ENCODE data around the gene KCTD10. TPM values are rescaled to one million over a fixed set of nuclear protein-coding genes. Genes with fewer than 3 reads are reported as not detected.

Gene KCTD10
- total and polyA plus RNA-seq, 2 experiments from 2014 or later: 64.5 to 102 TPM

DNA sequence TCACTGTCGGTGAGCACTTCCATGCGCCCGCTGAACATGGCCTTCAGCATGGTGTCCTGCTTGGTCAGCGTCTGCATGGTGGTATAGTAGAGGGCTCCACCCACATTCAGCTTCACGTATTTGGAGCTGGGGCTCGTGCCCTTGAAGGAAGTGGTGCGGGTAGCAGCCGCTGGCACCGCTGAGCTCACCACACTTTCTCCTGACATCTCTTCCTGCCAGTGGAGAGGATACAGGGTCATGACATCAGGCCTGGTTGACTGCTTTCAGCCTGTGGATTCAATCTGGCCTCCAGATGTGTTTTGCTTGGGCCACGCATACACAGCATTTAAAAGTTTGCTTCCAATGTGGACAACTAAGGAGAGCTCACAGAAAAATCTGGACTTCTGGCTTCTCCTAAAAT, 7.6 kb downstream of the KCTD10 start:
- peaks cover 6% of the 10 kb centered on the region for H3K36me3 ChIP-seq
- TF ChIP-seq, protein P1, sequence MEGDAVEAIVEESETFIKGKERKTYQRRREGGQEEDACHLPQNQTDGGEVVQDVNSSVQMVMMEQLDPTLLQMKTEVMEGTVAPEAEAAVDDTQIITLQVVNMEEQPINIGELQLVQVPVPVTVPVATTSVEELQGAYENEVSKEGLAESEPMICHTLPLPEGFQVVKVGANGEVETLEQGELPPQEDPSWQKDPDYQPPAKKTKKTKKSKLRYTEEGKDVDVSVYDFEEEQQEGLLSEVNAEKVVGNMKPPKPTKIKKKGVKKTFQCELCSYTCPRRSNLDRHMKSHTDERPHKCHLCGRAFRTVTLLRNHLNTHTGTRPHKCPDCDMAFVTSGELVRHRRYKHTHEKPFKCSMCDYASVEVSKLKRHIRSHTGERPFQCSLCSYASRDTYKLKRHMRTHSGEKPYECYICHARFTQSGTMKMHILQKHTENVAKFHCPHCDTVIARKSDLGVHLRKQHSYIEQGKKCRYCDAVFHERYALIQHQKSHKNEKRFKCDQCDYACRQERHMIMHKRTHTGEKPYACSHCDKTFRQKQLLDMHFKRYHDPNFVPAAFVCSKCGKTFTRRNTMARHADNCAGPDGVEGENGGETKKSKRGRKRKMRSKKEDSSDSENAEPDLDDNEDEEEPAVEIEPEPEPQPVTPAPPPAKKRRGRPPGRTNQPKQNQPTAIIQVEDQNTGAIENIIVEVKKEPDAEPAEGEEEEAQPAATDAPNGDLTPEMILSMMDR (IDR thresholded peaks at IDR 0.05; ENCODE audit: low read depth, low read length): no peak
- no peak for DNase-seq (ENCODE audit: low read depth in 1 of 2, low spot score in 1 of 2)
- no peak overlapping the region for H3K4me3 ChIP-seq
- H3K9me3 ChIP-seq (ENCODE audit: low read depth): no peaks in the 10 kb centered on the region
- peaks cover 43% of the 10 kb centered on the region for H3K4me1 ChIP-seq (ENCODE audit: low read depth)
- H3K27me3 ChIP-seq: no peaks in the 10 kb centered on the region
- H3K27ac ChIP-seq: peak overlapping the region; percentile 100

DNA sequence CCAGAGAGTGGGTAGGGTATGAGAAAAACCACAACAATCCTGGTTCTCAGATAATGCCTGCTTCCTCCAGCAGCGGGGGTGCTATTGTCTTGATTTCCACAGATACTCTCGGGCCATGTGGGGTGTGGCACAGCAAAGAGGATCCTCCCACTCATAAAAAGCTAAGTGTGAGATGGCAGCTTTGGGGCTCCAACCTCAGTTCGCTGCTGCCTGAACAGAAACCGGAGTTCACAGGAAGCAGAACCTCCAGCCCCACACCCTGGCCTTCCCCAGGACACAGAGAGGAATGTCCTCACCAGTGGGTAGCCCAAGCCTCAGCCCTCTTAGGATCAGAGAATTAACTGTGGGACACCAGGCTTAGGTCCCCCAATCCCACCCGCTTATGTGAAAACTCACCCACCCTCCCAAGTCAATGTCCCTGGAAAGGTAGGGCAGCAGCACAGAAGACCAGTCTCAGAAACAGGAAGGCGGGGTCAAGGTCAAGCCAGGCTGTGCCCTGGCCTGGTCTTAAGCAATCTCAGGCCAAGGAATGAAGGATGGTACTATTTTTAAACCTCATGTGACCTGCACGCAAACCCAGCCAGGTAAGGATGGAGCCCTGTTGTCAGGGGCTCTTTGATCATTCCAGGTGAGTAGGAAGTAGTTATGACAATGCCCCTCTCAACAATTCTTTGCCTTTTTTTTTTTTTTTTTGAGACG, 9.0 kb downstream of the KCTD10 start:
- Histone ChIP-seq H3K9me3 (ENCODE audit: low read depth) (no peaks in the 10 kb centered on the region), H3K27me3 (no peaks in the 10 kb centered on the region), H3K36me3 (peaks cover 6% of the 10 kb centered on the region), H3K27ac (peak overlapping the region; percentile 100), H3K4me3 (no peak overlapping the region), H3K4me1 (ENCODE audit: low read depth) (peaks cover 52% of the 10 kb centered on the region)
- DNase-seq (ENCODE audit: low read depth in 1 of 2, low spot score in 1 of 2): peak in 1 of 2 donors; percentile 36
- TF ChIP-seq, protein P1 (IDR thresholded peaks at IDR 0.05; ENCODE audit: low read depth, low read length): no peak

DNA sequence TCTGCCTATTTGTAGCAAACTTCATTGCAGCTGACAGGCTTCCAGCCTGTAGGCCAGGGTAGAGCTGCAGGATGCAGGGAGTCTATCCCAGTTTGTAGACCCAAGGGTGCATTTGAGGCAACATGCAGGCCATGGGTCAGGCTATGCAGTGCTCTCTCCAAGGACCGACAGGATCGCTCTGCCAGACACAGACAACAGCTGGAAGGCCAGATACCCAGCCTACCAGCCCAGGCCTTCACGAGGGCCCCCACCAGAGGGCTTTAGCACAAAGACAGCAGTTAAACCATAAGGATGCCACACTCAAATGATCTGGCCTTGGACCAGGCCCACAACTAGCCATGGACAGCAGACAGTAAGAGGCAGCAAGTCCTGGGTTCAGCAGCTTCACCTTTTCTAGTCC, 10.3 kb downstream of the KCTD10 start:
- DNase-seq (ENCODE audit: low read depth in 1 of 2, low spot score in 1 of 2): no peak
- H3K36me3 ChIP-seq: peaks cover 10% of the 10 kb centered on the region
- TF ChIP-seq, protein P1 (IDR thresholded peaks at IDR 0.05; ENCODE audit: low read depth, low read length): no peak
- H3K9me3 ChIP-seq (ENCODE audit: low read depth): no peaks in the 10 kb centered on the region
- no peaks in the 10 kb centered on the region for H3K27me3 ChIP-seq
- H3K27ac ChIP-seq: peak overlapping the region; percentile 100
- peaks cover 64% of the 10 kb centered on the region for H3K4me1 ChIP-seq (ENCODE audit: low read depth)
- no peak overlapping the region for H3K4me3 ChIP-seq

DNA sequence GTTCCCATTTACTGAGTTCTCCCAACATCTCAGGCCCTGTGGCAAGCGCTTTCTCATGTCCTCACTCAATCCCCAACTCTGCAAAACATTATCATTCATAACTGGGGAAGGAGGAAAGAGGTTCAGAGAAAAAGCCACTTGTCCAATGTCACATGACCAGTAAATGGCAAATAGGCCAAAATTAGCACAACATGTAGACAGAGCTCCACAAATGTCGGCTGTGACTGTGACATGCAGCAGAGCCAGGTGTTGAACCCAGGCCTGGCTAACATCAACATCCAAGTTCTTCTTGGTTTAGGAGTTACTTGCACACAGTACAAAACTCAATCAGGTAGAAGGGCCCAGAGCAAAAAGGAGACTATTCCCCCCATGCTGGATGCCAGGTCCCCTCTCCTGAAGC, 10.8 kb downstream of the KCTD10 start:
- Histone ChIP-seq H3K27me3 (no peaks in the 10 kb centered on the region), H3K36me3 (peaks cover 10% of the 10 kb centered on the region), H3K4me1 (ENCODE audit: low read depth) (peaks cover 69% of the 10 kb centered on the region), H3K9me3 (ENCODE audit: low read depth) (no peaks in the 10 kb centered on the region), H3K27ac (peak overlapping the region; percentile 100), H3K4me3 (no peak overlapping the region)
- TF ChIP-seq, protein P1 (IDR thresholded peaks at IDR 0.05; ENCODE audit: low read depth, low read length): no peak
- peak in 1 of 2 donors; percentile 79 for DNase-seq (ENCODE audit: low read depth in 1 of 2, low spot score in 1 of 2)

DNA sequence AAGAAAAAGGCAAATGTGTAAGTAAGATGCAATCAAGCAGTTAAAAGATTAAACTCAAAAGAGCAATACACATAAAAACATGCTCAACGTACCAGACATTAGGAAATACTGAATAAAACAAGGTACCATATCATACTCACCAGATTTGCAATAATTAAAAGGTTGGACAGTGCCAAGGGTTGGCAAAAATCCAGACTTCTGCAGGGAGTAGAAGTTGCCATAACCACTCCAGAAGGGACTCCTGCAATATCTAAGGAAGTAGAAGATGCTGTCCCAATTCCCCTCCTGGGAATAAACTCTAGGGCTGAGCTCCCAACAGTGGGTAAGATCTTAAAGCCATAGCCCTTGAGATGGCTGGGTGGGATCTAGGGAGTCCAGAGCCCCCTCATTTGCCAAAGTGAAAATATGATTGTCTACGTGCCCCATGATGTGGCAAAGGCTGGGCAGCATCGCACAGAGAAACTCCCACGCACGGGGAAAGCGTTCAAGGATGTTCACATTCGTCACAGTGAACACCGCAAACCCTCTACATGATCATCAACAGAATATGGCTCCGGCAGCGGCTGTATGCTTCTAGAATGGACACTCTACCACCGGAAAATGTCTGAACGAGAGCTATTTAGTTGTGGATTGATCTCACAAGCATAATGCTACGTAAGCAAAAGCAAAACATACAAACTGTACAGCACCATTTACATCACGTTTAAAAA, 12.3 kb downstream of the KCTD10 start:
- DNase-seq (ENCODE audit: low read depth in 1 of 2, low spot score in 1 of 2): peak in 1 of 2 donors; percentile 65
- Histone ChIP-seq H3K4me3 (no peak overlapping the region), H3K27me3 (no peaks in the 10 kb centered on the region), H3K9me3 (ENCODE audit: low read depth) (no peaks in the 10 kb centered on the region), H3K4me1 (ENCODE audit: low read depth) (peaks cover 84% of the 10 kb centered on the region), H3K27ac (peak overlapping the region; percentile 100), H3K36me3 (peaks cover 14% of the 10 kb centered on the region)
- TF ChIP-seq, protein P1 (IDR thresholded peaks at IDR 0.05; ENCODE audit: low read depth, low read length): no peak
